Activated T-helper 1 cell treated with Interleukin-2 at 50 U/mL for 16 hours (primary cell): ENCODE data around the gene ZCCHC14.

Experiments
- DNase-seq: peaks from one replicate; pipeline ENCODE4 v3.0.0-alpha.2; 2020; ENCODE audit warnings: low read depth

ZCCHC14 gene

GRCh38 chr16:87426423-87427215 is 66.2 kb downstream of the ZCCHC14 start:
- DNase-seq, result no peak

- DNase-seq, result no peak
Observed at GRCh38 chr16:87425941-87426340, 66.9 kb downstream of the ZCCHC14 start.

GRCh38 chr16:87424266-87424665 is 68.6 kb downstream of the ZCCHC14 start:
- DNase-seq, result no peak

- no peak for DNase-seq
Observed at GRCh38 chr16:87423429-87423828, 69.4 kb downstream of the ZCCHC14 start.

- no peak for DNase-seq
Observed at GRCh38 chr16:87422106-87422505, 70.7 kb downstream of the ZCCHC14 start.

GRCh38 chr16:87421003-87421912 is 71.6 kb downstream of the ZCCHC14 start:
- no peak for DNase-seq

- no peak for DNase-seq
Observed at GRCh38 chr16:87420026-87421002, 72.5 kb downstream of the ZCCHC14 start.

- DNase-seq, result no peak
Observed at GRCh38 chr16:87418644-87419043, 74.2 kb downstream of the ZCCHC14 start.

GRCh38 chr16:87418216-87418615 is 74.6 kb downstream of the ZCCHC14 start:
- DNase-seq, result no peak

- no peak for DNase-seq
Observed at GRCh38 chr16:87417528-87417910, 75.3 kb downstream of the ZCCHC14 start.

GRCh38 chr16:87416826-87417527 is 75.8 kb downstream of the ZCCHC14 start:
- no peak for DNase-seq

- DNase-seq, result no peak
Observed at GRCh38 chr16:87415441-87415840, 77.4 kb downstream of the ZCCHC14 start.

- DNase-seq, result no peak
Observed at GRCh38 chr16:87414251-87414680, 78.6 kb downstream of the ZCCHC14 start.

- DNase-seq, result no peak
Observed at GRCh38 chr16:87412996-87413421, 79.8 kb downstream of the ZCCHC14 start.

GRCh38 chr16:87412371-87412995 is 80.3 kb downstream of the ZCCHC14 start:
- no peak for DNase-seq

- no peak for DNase-seq
Observed at GRCh38 chr16:87411375-87412271, 81.2 kb downstream of the ZCCHC14 start.

- no peak for DNase-seq
Observed at GRCh38 chr16:87410968-87411367, 81.9 kb downstream of the ZCCHC14 start.

GRCh38 chr16:87410530-87410929 is 82.3 kb downstream of the ZCCHC14 start:
- DNase-seq, result no peak

- no peak for DNase-seq
Observed at GRCh38 chr16:87409781-87410180, 83.0 kb downstream of the ZCCHC14 start.

GRCh38 chr16:87409153-87409552 is 83.7 kb downstream of the ZCCHC14 start:
- DNase-seq, result no peak
